Measurements from ENCODE around the gene UGP2.

The UGP2 gene

DNA sequence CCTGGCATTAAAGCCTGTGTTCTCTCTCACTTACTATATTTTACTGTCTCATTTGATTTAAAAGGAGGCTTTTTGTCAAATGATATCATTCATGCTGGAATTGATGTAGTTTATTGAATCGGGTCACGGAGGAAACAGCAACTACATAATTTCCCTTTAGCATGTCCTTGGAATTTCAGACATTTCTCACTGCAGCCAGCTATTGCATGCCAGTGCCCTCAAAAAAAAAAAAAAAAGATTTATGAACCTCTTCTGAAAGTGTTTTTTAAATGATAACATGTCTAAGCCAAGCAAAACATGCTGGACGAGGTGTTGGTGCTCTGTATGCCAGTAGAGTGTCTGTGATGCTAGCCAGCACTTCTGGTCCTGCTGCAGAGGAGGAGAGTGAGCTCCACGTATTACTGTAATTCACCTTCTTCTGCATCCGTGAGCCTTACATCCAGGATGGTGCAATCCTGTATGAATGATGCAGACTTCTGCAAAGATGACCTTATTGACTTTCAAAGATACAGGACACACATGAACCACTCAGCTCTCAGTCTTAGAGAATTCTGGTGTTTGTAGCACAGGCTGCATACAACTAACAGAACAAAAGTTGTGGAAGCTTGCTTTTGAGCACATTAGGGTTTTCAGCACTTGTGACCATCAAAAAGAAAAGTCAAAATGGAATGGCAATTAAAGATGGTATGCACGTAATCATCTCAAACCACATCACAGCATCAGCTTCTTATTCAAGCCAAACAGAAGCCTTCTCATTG lies 31.1 kb downstream of the UGP2 start:
- Histone ChIP-seq H3K4me3 (replicated peaks; ENCODE audit: insufficient read depth, low read length) (no peak overlapping the region), H3K27ac (replicated peaks) (no peak overlapping the region), H3K27me3 (ENCODE audit: insufficient read depth, poor library complexity, severe bottlenecking) (no peaks in the 10 kb centered on the region)
- TF ChIP-seq GABPA (IDR thresholded peaks at IDR 0.05; ENCODE audit: low read depth): no peak
- no peak for TF ChIP-seq POLR2AphosphoS5 (IDR thresholded peaks at IDR 0.05; ENCODE audit: low read depth)
- TF ChIP-seq, protein P1, sequence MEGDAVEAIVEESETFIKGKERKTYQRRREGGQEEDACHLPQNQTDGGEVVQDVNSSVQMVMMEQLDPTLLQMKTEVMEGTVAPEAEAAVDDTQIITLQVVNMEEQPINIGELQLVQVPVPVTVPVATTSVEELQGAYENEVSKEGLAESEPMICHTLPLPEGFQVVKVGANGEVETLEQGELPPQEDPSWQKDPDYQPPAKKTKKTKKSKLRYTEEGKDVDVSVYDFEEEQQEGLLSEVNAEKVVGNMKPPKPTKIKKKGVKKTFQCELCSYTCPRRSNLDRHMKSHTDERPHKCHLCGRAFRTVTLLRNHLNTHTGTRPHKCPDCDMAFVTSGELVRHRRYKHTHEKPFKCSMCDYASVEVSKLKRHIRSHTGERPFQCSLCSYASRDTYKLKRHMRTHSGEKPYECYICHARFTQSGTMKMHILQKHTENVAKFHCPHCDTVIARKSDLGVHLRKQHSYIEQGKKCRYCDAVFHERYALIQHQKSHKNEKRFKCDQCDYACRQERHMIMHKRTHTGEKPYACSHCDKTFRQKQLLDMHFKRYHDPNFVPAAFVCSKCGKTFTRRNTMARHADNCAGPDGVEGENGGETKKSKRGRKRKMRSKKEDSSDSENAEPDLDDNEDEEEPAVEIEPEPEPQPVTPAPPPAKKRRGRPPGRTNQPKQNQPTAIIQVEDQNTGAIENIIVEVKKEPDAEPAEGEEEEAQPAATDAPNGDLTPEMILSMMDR (IDR thresholded peaks at IDR 0.05; ENCODE audit: insufficient read depth, low read length): no peak
- no peak for TF ChIP-seq SPI1 (IDR thresholded peaks at IDR 0.05; ENCODE audit: borderline replicate concordance, low read depth)
- TF ChIP-seq, protein P2, sequence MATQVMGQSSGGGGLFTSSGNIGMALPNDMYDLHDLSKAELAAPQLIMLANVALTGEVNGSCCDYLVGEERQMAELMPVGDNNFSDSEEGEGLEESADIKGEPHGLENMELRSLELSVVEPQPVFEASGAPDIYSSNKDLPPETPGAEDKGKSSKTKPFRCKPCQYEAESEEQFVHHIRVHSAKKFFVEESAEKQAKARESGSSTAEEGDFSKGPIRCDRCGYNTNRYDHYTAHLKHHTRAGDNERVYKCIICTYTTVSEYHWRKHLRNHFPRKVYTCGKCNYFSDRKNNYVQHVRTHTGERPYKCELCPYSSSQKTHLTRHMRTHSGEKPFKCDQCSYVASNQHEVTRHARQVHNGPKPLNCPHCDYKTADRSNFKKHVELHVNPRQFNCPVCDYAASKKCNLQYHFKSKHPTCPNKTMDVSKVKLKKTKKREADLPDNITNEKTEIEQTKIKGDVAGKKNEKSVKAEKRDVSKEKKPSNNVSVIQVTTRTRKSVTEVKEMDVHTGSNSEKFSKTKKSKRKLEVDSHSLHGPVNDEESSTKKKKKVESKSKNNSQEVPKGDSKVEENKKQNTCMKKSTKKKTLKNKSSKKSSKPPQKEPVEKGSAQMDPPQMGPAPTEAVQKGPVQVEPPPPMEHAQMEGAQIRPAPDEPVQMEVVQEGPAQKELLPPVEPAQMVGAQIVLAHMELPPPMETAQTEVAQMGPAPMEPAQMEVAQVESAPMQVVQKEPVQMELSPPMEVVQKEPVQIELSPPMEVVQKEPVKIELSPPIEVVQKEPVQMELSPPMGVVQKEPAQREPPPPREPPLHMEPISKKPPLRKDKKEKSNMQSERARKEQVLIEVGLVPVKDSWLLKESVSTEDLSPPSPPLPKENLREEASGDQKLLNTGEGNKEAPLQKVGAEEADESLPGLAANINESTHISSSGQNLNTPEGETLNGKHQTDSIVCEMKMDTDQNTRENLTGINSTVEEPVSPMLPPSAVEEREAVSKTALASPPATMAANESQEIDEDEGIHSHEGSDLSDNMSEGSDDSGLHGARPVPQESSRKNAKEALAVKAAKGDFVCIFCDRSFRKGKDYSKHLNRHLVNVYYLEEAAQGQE (IDR thresholded peaks at IDR 0.05; ENCODE audit: insufficient replicate concordance, low read depth): no peak
- no peak for DNase-seq (ENCODE audit: low read depth in 1 of 2, low spot score in 1 of 2)

DNA sequence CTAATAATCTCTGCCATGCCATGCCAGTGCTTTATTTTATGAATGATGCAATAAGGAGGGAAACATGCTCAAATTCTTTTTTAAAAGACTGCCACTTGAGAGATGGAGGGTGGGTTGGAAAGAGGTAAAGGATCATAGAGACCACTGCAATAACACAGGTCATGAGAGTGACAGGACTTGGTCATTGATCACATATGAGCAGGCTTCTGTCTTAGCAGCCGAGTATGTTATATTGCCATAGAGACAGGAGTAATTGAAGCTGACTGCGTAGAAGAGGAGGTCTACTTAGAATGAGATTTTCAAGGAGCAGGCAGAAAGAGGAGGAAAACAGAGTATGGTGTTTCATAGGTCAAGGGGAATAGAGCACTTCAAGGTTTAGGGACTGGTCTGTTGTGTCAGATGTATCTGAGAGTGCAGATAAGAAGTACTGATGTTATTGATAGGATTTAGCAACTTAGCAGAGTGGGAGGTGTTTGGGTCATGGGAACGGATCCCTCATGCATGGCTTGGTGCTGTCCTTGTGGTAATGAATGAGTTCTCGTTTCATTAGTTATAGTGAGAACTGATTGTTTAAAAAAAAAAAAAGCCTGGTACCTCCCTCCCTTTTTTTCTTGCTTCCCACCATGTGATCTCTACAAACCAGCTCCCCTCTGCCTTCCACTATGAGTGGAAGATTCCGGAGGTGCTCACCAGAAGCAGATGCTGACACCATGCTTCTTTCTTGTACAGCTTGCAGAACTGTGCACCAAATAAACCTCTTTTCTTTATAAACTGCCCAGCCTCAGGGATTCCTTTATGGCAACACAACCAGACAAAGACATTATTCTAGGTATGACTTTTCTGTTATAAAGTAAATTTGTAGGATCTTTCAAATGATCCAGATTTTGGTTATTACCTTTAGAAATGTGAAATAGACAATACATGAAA lies 32.8 kb downstream of the UGP2 start:
- TF ChIP-seq, protein P2 (IDR thresholded peaks at IDR 0.05; ENCODE audit: insufficient replicate concordance, low read depth): no peak
- TF ChIP-seq GABPA (IDR thresholded peaks at IDR 0.05; ENCODE audit: low read depth): no peak
- no peak for TF ChIP-seq SPI1 (IDR thresholded peaks at IDR 0.05; ENCODE audit: borderline replicate concordance, low read depth)
- TF ChIP-seq POLR2AphosphoS5 (IDR thresholded peaks at IDR 0.05; ENCODE audit: low read depth): no peak
- TF ChIP-seq, protein P1 (IDR thresholded peaks at IDR 0.05; ENCODE audit: insufficient read depth, low read length): no peak
- Histone ChIP-seq H3K27me3 (ENCODE audit: insufficient read depth, poor library complexity, severe bottlenecking) (no peaks in the 10 kb centered on the region), H3K4me3 (replicated peaks; ENCODE audit: insufficient read depth, low read length) (no peak overlapping the region), H3K27ac (replicated peaks) (no peak overlapping the region)
- DNase-seq (ENCODE audit: low read depth in 1 of 2, low spot score in 1 of 2): no peak

DNA sequence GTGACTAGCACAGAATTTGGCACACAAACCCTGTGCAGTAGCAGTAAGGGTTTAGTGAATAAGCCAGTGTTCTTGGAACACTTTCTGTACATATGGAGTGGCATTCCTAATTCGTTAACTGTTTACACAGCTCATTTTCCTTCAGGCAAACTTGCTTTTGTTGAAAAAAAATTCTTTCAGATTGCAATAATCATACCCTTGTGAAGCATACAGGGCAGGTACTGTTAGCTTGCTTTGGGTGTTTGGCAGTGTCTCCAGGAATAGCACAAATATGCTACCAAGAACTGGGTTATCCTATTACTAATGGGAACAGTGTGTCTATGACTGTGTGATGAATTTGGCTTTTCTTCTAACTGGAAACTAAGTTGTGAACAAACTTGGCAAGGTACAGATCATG lies 33.4 kb downstream of the UGP2 start:
- Histone ChIP-seq H3K27ac (replicated peaks) (no peak overlapping the region), H3K4me3 (replicated peaks; ENCODE audit: insufficient read depth, low read length) (no peak overlapping the region)
- no peak for DNase-seq (ENCODE audit: low read depth in 1 of 2, low spot score in 1 of 2)

More for the DNA sequence above, 33.4 kb downstream of the UGP2 start:
- no peaks in the 10 kb centered on the region for H3K27me3 ChIP-seq (ENCODE audit: insufficient read depth, poor library complexity, severe bottlenecking)
- TF ChIP-seq, protein P1 (IDR thresholded peaks at IDR 0.05; ENCODE audit: insufficient read depth, low read length): no peak
- no peak for TF ChIP-seq SPI1 (IDR thresholded peaks at IDR 0.05; ENCODE audit: borderline replicate concordance, low read depth)
- TF ChIP-seq POLR2AphosphoS5 (IDR thresholded peaks at IDR 0.05; ENCODE audit: low read depth): no peak
- TF ChIP-seq, protein P2 (IDR thresholded peaks at IDR 0.05; ENCODE audit: insufficient replicate concordance, low read depth): no peak
- no peak for TF ChIP-seq GABPA (IDR thresholded peaks at IDR 0.05; ENCODE audit: low read depth)

Data from HL-60 (cell line).